DND-41 (cell line): ENCODE data around the gene DNAAF5.

Source experiments
- CTCF ChIP-seq: IDR thresholded peaks from 2 replicates; pipeline ENCODE4 v1.5.1; 2012; ENCODE audit warnings: borderline replicate concordance, low read length, moderate library complexity, mild to moderate bottlenecking; ENCODE audit not compliant: poor library complexity, severe bottlenecking; ENCODE audit errors: extremely low read depth
- EZH2 ChIP-seq: IDR thresholded peaks from 3 replicates; pipeline ENCODE4 v1.6.1; 2012; ENCODE audit warnings: borderline replicate concordance, low read depth, mild to moderate bottlenecking, moderate library complexity, low read length, inconsistent platforms; ENCODE audit not compliant: severe bottlenecking

GRCh38 chr7:779480-779879, 53.0 kb downstream of the DNAAF5 start:
- TF ChIP-seq CTCF (no peak), EZH2 (no peak)
